ENCODE results near the gene WDR46.

The WDR46 gene, protein sequence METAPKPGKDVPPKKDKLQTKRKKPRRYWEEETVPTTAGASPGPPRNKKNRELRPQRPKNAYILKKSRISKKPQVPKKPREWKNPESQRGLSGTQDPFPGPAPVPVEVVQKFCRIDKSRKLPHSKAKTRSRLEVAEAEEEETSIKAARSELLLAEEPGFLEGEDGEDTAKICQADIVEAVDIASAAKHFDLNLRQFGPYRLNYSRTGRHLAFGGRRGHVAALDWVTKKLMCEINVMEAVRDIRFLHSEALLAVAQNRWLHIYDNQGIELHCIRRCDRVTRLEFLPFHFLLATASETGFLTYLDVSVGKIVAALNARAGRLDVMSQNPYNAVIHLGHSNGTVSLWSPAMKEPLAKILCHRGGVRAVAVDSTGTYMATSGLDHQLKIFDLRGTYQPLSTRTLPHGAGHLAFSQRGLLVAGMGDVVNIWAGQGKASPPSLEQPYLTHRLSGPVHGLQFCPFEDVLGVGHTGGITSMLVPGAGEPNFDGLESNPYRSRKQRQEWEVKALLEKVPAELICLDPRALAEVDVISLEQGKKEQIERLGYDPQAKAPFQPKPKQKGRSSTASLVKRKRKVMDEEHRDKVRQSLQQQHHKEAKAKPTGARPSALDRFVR

DNA sequence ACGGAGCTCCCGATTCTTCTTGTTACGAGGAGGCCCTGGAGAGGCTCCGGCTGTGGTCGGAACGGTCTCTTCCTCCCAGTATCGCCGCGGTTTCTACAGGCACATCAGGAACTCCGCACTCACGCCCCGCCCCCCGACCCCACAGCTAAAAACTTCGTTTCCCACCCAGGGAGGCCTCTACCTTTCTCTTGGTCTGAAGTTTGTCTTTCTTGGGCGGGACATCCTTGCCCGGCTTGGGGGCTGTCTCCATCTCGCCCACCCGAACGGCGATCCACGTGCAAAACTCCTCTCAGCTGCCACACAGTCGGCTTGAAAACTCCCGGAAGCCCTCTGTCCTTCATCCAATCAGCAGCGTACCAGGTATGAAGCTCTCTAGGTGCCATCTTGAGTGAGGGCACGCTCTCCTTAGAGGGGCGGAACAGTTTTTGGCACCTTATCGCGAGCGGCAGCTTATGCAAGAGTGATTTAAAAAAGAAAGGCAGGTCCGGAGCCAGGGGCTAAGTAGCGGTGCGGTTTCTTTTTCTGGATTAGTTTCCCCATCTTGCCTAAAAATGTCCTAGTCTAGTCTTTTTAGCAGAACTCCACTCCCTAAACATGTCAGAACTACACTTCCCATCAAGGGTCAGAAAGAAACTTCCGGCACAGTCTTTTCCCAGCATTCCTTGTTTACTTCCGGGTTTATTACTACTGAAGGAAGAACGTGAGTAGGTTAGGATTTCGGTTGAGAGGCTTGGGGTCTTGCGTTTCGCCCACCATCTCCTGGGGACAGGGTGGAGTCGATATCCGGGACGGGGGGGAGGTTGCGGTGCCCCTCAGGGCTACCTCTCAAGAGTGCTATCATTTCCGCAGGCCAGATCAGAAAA lies at the start of gene WDR46, which contains the start of gene PFDN6:
WDR46 (minus strand) TSS at position 319 of the 863 bp plus-strand sequence; CDS start at position 250, 69 bp downstream.
PFDN6 (plus strand) TSS at position 681 of the 863 bp plus-strand sequence. CDS start 256 bp downstream, outside the sequence.
- peak; percentile 32 to 61 (median 55) for DNase-seq

DNA sequence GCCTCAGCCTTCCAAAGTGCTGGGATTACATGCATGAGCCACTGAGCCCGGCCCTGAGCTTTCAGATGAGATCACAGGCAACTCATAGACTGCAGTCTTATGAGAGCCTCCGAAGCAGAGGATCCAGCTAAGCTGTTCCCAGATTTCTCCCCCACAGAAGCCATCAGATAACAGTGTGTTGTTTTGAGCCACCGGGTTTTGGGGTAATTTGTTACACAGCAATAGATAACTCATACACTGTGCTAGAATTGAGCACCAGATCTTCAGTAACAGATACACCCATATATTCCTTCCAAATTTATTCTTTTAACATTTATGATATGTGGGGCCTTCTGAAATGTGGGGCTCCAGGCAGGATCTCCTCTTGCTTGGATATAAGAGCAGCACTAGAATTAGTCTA lies 47.5 kb upstream of the WDR46 start:
- DNase-seq = no peak

DNA sequence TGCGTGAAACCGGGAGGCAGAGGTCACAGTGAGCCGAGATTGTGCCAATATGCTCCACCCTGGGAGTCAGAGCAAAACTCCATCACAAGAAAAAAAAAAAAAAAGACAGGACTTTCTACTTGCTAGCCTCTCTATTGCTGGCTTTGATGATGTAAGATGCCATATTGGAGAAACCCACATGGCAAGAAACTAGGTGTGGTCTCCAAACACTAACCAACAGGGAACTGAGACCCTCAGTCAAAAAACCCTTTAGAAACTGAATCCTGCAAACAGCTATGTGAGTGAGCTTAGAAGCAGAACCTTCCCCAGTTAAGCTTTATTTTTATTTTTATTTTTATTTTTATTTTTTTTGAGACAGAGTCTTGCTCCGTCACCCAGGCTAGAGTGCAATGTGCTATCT lies 46.9 kb upstream of the WDR46 start:
- no peak for DNase-seq

DNA sequence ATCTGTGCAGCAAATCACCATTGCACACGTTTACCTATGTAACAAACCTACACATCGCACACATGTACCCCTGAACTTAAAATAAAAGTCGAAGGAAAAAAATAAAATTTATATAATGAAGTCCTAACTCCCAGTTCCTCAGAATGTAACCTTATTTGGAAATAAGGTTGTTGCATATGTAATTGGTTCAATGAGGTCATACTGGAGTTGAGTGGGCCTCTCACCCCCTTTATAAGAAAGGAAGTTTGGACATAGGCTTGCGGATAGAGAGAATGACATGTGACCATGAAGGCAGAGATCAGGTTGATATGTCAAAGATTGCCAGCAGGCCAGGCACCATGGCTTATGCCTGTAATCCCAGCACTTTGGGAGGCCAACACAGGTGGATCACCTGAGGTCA lies 44.6 kb upstream of the WDR46 start:
- DNase-seq = no peak

DNA sequence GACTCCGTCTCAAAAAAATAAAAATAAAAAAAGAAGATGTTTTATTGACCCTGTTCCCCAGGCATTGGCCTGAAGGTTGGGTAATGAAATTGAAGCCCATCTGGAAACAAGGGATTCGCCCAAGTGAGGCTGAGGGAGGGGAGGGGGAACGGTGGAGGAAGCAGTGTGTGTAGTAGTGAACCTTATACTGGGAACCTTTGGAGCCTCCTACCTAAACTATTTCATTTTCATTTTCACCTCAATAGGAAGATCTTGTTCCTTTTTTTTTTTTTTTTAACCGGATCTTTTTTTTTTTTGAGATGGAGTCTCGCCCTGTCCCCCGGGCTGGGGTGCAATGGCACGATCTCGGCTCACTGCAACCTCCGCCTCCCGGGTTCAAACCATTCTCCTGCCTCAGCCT lies 41.7 kb upstream of the WDR46 start:
- DNase-seq = no peak

DNA sequence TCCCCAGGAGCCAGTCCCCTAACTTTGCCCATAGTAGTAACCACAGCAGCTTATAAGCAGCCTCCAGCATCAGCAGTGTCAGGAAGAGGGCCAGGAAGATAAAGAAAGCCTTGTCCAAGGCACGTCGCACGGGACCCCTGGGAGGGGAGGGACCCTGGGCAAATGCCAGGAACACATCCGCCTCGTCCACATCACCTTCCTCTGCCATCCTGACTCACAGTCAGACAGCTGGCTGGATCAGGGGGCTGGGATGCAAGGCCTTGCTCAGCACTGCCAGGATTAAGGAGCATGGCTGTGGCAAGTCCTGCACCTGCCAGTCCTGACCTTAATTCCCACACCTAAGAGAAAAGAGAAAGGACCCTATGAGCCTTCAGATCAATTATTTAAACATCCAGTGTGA lies 40.0 kb upstream of the WDR46 start:
- no peak for DNase-seq

DNA sequence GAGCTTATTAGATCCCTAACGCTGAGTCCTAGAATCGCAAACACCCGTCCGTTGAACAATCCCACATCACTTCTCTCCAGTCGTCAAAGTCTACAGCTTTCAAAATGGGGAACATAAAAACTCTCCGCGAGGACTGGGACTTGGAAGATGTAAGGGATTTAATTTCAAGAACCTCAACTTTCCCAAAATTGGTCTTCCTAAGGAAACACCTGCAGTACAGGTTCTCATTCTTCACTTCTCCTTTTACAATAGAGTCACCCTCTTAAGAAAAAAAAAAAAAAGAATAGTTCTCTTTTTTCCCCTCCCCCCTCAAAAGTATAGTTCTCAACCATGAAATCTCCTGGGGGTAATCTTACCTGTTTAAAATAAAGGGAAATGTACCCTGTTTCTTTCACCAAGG lies 35.1 kb upstream of the WDR46 start:
- DNase-seq = no peak

DNA sequence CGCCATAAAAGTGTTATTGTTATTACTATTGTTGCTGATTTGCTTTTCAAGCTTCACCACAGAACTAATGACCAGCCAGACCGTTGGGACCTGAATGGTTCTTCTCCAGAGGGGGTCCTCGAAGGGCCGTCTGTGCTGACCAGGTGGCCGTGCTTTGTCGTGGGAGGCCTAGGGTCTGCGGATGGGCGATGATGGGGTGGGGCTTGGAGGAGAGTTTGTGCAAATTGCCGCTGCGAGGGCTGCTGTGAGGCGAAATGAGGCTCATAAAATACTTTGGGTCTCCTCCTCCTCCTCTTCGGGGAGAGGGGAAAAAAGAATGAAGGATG lies 34.5 kb upstream of the WDR46 start:
- no peak for DNase-seq

DNA sequence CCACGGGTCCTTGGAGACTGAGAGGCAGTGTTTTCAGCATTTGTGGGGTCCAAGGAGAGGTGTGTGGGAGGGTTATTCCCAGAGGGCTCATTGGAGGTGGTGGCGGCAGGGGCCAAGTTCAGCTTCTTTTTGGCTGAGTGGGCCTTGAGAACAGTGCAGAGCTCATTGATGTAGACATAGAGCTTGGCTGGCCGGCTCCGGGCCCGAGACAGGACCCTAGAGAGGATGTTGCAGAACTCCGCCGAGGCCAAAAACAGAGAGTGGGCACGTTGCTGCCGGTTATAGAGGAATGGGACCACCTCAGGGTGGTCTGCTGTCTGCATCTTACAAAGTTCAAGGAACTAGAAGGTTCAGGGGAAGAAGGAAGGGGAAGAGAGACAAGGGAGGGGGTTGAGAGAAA lies 32.2 kb upstream of the WDR46 start:
- no peak for DNase-seq

DNA sequence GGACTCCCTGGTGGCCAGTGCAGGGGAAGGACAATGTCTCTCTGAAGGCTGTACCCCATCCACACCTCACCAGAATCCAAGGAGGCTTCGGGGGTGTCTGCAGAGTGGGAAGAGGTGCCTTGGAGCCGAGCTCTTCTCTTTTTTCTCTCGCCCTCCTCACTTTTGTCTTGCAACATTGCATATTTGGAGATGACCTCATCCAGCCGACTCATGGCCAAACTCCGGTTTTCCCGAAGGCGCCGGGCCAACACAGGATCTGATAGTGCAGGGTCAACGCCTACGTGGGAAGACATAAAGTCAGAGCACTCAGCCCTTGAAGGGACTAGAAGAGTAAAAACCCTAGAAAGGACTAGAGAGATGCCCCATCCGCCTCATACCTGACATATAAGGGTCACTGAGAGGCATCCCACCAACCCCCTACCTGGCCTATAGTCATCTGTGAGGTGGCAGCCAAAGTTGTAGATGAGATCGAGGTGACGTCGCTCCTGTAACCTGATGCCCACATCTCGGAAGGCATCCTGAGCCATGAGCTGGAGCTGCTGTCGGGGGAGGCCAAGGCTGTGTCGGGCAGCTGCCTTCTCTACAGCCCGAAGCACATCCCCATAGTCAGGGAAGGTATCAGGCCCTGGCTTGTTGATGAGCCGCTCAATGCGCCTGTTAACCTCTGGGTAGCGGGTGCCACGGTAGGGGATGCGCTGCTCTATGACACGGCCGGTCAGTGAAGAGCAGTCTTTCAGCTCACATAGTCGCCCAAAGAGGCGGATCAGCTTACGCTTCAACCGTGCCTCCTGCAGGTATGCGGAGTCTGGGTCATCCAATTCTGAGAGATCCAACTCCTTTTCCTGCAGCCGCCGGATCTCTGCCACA lies 31.5 kb upstream of the WDR46 start:
- no peak for DNase-seq

DNA sequence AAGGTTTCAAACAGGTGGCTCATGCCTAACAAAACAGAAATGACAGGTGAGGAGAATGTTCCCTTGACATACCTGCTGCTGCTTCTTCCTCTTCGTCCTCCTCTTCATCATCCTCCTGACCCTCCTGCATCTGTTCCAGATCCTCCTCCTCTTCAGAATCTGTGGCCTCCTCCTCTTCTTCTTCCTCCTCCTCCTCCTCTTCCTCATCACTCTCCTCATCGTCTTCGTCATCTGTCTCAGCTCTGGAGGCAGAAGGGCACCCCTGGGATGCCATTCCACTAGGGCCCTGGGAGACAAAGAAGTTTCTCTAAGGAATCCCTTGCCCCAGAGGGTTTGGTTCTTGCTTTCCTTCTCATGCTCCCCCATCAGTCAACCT lies 30.9 kb upstream of the WDR46 start:
- DNase-seq = no peak

DNA sequence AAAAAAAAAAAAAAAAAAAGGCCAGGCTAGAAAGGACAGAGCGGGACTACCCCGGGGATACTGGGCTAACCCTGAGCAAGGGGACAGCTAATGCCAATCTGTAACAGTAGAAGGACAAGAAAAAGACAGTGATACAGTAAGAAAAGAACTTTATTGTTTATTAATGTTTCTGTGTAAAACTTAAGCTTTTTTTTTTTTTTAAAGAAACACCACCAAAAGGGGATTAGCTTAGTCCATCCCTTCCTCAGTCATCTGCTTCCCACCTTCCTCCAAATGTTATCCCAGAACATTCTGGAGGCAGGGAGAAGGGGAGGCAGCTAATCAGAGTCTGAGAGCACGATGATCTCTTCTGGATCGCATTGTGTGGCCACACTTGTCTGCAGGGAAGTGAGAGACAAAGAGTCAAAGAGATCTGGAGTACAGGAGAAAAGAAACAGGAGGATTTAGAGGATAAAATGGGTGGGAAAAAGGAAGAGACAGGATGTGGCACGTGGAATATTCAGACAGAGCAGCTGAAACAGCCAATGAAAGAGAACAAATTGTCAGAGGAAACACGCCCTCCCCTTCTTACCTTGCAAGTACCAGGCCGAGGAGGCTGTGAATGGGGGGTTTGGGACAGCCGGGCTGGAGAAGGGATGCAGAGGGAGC lies 29.5 kb upstream of the WDR46 start:
- no peak for DNase-seq

DNA sequence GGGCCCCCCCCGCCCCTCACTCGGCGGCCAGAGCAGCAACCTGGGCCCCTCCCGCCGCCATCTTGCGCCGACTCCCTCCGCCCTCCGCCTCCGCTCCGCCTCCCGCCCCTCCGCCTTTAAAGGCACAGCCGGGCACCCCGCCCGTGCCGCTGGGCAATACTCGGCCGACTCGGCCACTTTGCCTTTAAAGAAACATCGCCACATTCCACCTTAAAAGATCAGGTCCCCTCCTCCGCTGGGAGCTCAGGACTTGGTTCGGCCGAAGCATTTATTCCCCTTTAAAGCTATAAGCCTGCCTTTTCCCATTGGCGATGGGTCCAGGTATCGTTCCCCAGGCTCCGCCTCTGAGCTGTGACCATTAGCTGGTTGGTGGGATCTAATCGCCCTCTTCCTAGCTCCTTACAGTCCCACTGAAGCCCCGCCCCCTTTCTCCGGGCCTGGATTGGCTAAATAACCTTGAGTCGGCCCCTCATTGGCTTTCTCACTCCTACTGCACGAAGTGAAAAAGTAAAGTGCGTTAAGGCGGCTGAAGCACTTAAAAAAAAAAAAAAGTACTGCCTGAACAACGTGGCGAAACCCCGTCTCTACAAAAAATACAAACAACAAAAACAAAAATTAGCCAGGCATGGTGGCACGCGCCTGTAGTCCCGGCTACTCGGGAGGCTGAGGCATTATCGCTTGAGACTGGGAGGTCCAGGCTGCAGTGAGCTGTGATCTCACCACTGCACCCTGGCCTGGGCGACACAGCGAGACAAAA lies 28.8 kb upstream of the WDR46 start, which contains the start of gene ZBTB22:
ZBTB22 (minus strand) TSS at position 76 of the 757 bp plus-strand sequence. CDS start 828 bp downstream, outside the sequence.
- DNase-seq = peak; percentile 81 to 92 (median 87)

DNA sequence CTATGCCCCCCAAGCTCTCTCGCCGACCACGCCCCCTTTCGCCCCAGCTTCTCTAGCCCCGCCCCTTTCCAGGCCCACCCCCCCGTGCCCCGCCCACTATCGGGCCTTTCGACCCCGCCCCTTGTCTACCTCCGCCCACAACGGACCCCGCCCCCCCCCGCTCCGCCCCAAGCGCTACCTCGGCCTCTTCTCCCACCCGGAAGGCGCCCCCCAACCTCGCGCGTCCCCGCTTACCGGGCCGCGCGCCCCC lies 28.3 kb upstream of the WDR46 start:
- peak in 3 of 4 experiments; percentile 74 to 79 (median 76) for DNase-seq

DNA sequence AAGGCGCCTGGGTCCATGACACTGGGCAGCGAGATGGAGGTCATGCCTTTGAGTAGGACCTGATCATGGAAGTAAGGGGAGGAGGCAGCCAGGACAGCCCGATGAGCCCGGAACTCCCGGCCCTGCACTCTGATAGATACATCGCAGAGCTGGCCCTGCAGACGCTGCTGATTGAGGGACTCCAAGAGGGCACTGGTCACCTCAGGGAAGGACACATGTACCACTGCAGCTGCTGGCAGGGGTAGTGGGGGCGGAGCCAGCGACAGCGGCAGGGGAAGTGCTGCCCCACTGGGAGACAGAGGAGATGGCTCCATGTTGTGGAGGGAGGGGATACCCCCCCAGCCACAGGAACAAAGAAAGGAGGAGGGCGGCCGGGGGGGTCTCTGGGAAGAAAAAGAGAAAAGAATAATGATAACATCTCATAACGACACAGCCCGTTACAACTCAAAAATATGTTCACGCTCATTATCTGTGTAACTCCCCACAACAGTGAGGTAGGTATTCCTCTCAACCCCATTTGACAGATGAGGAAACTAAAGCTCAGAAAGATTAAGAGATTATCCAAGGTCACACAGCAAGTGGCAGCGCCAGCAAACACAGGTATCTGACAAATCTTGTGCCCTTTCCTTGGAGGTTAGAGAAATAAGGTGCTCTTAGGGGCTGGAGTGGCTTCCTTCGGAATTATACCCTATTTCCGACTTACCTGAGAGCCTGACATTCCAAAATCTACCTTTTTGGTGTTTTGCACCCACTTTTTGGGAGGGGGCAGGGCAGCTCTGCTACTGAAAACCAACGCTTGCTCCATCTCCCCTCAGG lies 27.8 kb upstream of the WDR46 start:
- no peak for DNase-seq

DNA sequence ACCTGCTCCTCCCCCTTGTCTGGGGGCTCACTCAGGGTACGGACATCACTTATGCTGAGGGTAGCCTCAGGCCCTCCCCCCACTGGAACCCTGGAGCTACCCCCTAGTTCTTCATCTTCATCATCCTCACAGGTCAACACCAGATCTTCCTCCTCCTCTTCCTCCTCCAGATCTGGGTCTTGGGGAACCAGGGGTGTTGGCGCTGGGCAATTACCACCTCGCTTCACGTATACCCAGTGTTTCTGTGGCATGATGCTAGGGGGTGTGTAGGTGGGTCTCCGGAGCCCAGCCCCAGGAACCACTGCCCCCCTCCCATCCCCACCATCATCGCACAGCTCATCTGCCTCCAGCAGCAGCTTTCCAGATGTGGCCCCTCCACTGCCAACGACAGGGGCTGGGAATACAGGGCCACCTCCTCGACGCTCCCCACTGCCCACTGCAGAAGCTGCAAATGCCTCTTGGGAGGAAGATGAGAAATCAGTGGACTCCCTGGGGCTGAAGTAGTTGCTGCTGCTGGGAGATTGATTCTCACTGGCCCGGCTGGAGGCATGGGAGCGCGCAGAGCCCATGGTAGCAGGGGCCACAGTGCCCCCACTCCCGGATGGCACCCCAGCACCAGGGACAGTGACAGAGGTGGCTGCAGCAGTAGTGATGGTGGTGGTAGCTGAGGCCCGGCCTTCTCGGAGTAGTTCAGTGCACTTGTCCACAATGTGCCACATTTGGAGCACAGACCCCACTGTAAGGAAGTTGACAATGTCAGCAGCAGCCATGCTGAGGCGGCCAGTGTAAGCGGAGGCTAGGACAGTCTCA lies 27.0 kb upstream of the WDR46 start:
- DNase-seq = no peak

DNA sequence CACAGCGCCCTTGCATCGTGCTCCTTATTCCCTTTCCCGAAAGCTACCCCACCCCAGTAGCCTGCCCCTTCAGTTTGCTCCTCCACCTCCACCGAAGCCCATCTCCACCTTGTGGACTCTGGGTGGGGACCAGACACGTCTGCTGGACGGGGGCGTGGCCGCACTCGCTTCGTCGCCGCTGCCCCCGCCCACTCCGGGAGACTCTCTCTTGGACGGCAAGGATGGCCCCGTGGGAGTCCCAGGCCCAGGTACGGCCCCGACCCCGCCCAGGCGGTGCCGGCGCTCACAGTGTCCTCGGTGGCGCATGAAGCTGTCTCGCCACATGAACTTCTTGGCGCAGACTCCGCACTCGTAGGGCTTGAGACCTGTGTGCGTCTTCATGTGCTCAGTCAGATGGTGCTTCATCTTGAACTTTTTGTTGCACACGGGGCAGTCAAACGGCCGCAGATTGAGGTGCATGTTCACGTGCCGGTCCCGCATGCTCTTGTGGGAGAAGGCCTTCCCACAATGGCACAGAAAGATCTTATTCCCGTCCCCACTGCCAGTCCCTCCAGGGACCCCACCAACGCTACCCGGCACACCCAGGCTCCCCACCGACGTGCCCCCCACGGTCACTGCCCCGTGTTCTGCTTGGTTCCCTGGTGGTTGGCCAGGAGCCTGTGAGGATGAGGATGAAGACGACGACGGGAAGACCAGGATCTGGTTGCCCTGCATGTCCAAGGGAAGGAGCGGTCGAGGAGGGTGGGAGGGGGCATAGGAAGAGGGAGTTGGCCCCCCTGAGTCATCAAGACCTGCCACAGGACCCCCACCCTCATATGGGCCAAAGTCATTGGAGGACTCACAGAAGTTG lies 26.1 kb upstream of the WDR46 start:
- no peak for DNase-seq

DNA sequence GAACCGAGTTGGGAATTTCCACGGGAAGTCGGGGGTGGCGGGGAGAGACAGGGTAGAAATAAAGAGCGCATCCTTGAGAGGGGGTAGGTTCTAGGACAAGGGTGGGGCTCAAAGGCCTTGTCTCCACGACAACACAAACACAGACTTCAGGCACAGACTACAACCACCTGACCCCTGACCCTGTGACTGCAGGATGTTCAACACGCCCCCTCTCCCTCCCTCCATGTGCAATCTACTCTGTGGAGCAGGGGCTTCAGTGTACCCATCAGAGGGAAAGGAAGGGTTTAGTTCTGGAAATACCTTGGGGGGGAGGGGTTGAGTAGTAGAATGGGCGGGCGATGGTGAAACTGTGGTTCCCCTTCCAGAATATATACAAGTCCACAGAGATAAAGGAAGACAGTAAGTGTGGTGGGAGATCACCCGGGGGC lies 25.5 kb upstream of the WDR46 start:
- peak in 2 of 4 experiments; percentile 18 to 33 for DNase-seq
